Ovary (tissue), 3 donors: ENCODE results near the gene KRTAP9-6.

Experiments
- CTCF ChIP-seq, 3 donors: fragments of 450-650 bp in 2 of 3; fragments of 200-600 bp in 1 of 3; IDR thresholded peaks; one replicate each; pipeline versions ENCODE4 v1.5.1 to v1.8.0; 2016 to 2022; ENCODE audit warnings: antibody characterized with exemption in 3 of 3, mild to moderate bottlenecking in 1 of 3
- EP300 ChIP-seq: sonication (generic); formaldehyde crosslinking; IDR thresholded peaks from one replicate; pipeline ENCODE4 v1.6.1; 2017; ENCODE audit warnings: antibody characterized with exemption
- POLR2A ChIP-seq: fragments of 450-650 bp; IDR thresholded peaks from one replicate; pipeline ENCODE4 v1.6.1; 2017; ENCODE audit warnings: antibody characterized with exemption, mild to moderate bottlenecking, moderate library complexity
- donor health status: DM: no; HTN: no; CAD: no.

GRCh38 chr17:41311111-41311510 is 45.9 kb downstream of the KRTAP9-6 start:
- TF ChIP-seq CTCF (IDR thresholded peaks at IDR 0.05) (no peak), EP300 (no peak), POLR2A (no peak)
